ENCODE results near the gene POLR2C. TPM values are rescaled to one million over a fixed set of nuclear protein-coding genes. Genes with fewer than 3 reads are reported as not detected.

The POLR2C gene
- total and polyA plus RNA-seq, 10 of the 15 experiments (the other 5 are each of a cell fraction or from before 2014, with no cell fraction given), result 26.9 to 93.0 (median 57.8) TPM

GRCh38 chr16:57498031-57498430, 35.6 kb downstream of the POLR2C start:
- Histone ChIP-seq H3K9ac (ENCODE audit: control insufficient read depth, insufficient read depth, low read length) (no peak overlapping the region), H3K4me2 (ENCODE audit: control insufficient read depth, insufficient read depth) (no peak overlapping the region), H4K20me1 (ENCODE audit: control insufficient read depth, insufficient read depth) (no peaks in the 10 kb centered on the region), H3K4me1 (ENCODE audit: control insufficient read depth, insufficient read depth, low read length) (no peaks in the 10 kb centered on the region), H3K27ac (ENCODE audit: control insufficient read depth, insufficient read depth) (no peak overlapping the region), H3K9me3 (replicated peaks; ENCODE audit: control insufficient read depth, insufficient read depth, low read length) (no peaks in the 10 kb centered on the region), H2AFZ (ENCODE audit: control insufficient read depth, low read depth, low read length) (no peak overlapping the region), H3K79me2 (ENCODE audit: control insufficient read depth, insufficient read depth, low read length) (no peaks in the 10 kb centered on the region), H3K36me3 (ENCODE audit: control insufficient read depth in 2 of 2, insufficient read depth in 2 of 2, low read length in 1 of 2) (no peaks in the 10 kb centered on the region), H3K27me3 (replicated peaks in 1 of 2; ENCODE audit: control insufficient read depth in 2 of 2, insufficient read depth in 2 of 2, low read length in 1 of 2) (no peaks in the 10 kb centered on the region; a peak in 1 of 4 replicates), H3K4me3 (no peak overlapping the region)
- ChIA-PET CTCF (no interaction called here), SMC1A (ENCODE audit: uncharacterized antibody, unreplicated experiment) (no interaction called here), POLR2A (no interaction called here), RAD21 (ENCODE audit: unreplicated experiment) (no interaction called here)
- in situ Hi-C loops (cut with MboI), result no loop called here
- DNase-seq (ENCODE audit: low read depth, low spot score) (no peak), ATAC-seq (no peak), FAIRE-seq (no peak)
- intact Hi-C loops (cut with micrococcal nuclease; ENCODE audit: unreplicated experiment), result no loop called here
- WGBS (ENCODE audit: insufficient coverage, insufficient replicate concordance, low lambda C conversion rate, missing lambda C conversion rate), result 3% methylated on average over 4 of the region's 4 CpGs
- TF ChIP-seq CBFB (IDR thresholded peaks at IDR 0.05; ENCODE audit: low read depth), result no peak
- TF ChIP-seq NFYB (IDR thresholded peaks at IDR 0.05; ENCODE audit: insufficient read depth, low read depth, low read length), result no peak
- no peak for TF ChIP-seq ZNF24 (IDR thresholded peaks at IDR 0.05)
- no peak for TF ChIP-seq MAX (IDR thresholded peaks at IDR 0.05; ENCODE audit: low read depth, low read length)
- TF ChIP-seq ZNF217 (IDR thresholded peaks at IDR 0.05), result no peak
- TF ChIP-seq HDAC6 (IDR thresholded peaks at IDR 0.05; ENCODE audit: unreplicated experiment), result no peak
- TF ChIP-seq PKNOX1 (IDR thresholded peaks at IDR 0.05), result no peak
- no peak for TF ChIP-seq RAD21 (IDR thresholded peaks at IDR 0.05; ENCODE audit: insufficient read depth, low read depth, low read length)
- no peak for TF ChIP-seq FOXK2 (IDR thresholded peaks at IDR 0.05)
- no peak for TF ChIP-seq MTA3 (IDR thresholded peaks at IDR 0.05; ENCODE audit: borderline replicate concordance, low read length)
- TF ChIP-seq YBX1 (IDR thresholded peaks at IDR 0.05), result no peak
- no peak for TF ChIP-seq IKZF2 (IDR thresholded peaks at IDR 0.05)
- TF ChIP-seq CHD2 (IDR thresholded peaks at IDR 0.05; ENCODE audit: borderline replicate concordance, low read depth, low read length), result no peak
- TF ChIP-seq SIN3A (IDR thresholded peaks at IDR 0.05; ENCODE audit: low read depth, low read length), result no peak
- no peak for TF ChIP-seq ETV6 (conservative IDR thresholded peaks at IDR 0.05 in 1 of 2, IDR thresholded peaks at IDR 0.05 in 1 of 2; ENCODE audit: borderline replicate concordance in 1 of 2, low read depth in 1 of 2)
- TF ChIP-seq CEBPZ (IDR thresholded peaks at IDR 0.05; ENCODE audit: low read depth, low read length), result no peak
- TF ChIP-seq IRF4 (IDR thresholded peaks at IDR 0.05; ENCODE audit: low read depth, low read length), result no peak
- TF ChIP-seq SMC3 (IDR thresholded peaks at IDR 0.05; ENCODE audit: borderline replicate concordance, low read length), result no peak
- TF ChIP-seq EED (IDR thresholded peaks at IDR 0.05; ENCODE audit: low read depth), result no peak
- BruUV-seq (replicated peaks), result no TSS peak
